Spleen (tissue), 7 donors: Measurements from ENCODE around the gene AGPAT2.

Experiments used
- POLR2A ChIP-seq, 3 donors: fragments of 450-650 bp; IDR thresholded peaks; one replicate each; pipeline ENCODE4 v1.5.1; 2017; ENCODE audit warnings: antibody characterized with exemption in 3 of 3, mild to moderate bottlenecking in 1 of 3
- TF ChIP-seq, protein P1 (sequence below), 11 experiments: fragments of 200-600 bp in 7 of 11; fragments of 450-650 bp in 4 of 11; sonication (generic) in 4 of 11; IDR thresholded peaks in 8 of 11; conservative IDR thresholded peaks in 3 of 11; 1 replicate in 7 of 11; 2 replicates in 4 of 11; pipeline versions ENCODE4 v1.4.0 to v1.8.0; 2016 to 2021; ENCODE audit warnings: antibody characterized with exemption in 11 of 11, inconsistent platforms in 4 of 11, mild to moderate bottlenecking in 1 of 11
- donor health status: DM: no; HTN: no; CAD: no; lungs with moderate emphysema.
- donor health status: DM: no; HTN: no; CAD: no.
- donor health status: DM: no; HTN: no; CAD: no.

- TF ChIP-seq, protein P1, sequence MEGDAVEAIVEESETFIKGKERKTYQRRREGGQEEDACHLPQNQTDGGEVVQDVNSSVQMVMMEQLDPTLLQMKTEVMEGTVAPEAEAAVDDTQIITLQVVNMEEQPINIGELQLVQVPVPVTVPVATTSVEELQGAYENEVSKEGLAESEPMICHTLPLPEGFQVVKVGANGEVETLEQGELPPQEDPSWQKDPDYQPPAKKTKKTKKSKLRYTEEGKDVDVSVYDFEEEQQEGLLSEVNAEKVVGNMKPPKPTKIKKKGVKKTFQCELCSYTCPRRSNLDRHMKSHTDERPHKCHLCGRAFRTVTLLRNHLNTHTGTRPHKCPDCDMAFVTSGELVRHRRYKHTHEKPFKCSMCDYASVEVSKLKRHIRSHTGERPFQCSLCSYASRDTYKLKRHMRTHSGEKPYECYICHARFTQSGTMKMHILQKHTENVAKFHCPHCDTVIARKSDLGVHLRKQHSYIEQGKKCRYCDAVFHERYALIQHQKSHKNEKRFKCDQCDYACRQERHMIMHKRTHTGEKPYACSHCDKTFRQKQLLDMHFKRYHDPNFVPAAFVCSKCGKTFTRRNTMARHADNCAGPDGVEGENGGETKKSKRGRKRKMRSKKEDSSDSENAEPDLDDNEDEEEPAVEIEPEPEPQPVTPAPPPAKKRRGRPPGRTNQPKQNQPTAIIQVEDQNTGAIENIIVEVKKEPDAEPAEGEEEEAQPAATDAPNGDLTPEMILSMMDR (IDR thresholded peaks at IDR 0.05 in 8 of 11, conservative IDR thresholded peaks at IDR 0.05 in 3 of 11): no peak
- TF ChIP-seq POLR2A (IDR thresholded peaks at IDR 0.05): no peak
These were observed 5.2 kb upstream of the AGPAT2 start for GRCh38 chr9:136692185-136693134.
